Mucosa of stomach (tissue), 1 donor: Measurements from ENCODE around the gene AMER2.

Source experiments
- H3K27me3 ChIP-seq: one replicate; pipeline ENCODE4 v1.7.0; 2013; ENCODE audit warnings: mild to moderate bottlenecking, low read length; ENCODE audit not compliant: control insufficient read depth, insufficient read depth
- H3K36me3 ChIP-seq: one replicate; pipeline ENCODE4 v1.7.0; 2013; ENCODE audit warnings: low read length; ENCODE audit not compliant: control insufficient read depth, insufficient read depth
- H3K4me1 ChIP-seq: one replicate; pipeline ENCODE4 v1.7.0; 2013; ENCODE audit warnings: mild to moderate bottlenecking, low read length; ENCODE audit not compliant: control insufficient read depth, insufficient read depth
- H3K4me3 ChIP-seq: one replicate; pipeline ENCODE4 v1.7.0; 2013; ENCODE audit warnings: low read length
- H3K9ac ChIP-seq: one replicate; pipeline ENCODE4 v1.7.0; 2013; ENCODE audit warnings: mild to moderate bottlenecking, low read length, moderate library complexity
- H3K9me3 ChIP-seq: one replicate; pipeline ENCODE4 v1.7.0; 2013; ENCODE audit warnings: mild to moderate bottlenecking, low read length, moderate library complexity; ENCODE audit not compliant: control insufficient read depth
- donor health status: Pancreatic carcinoma.

Gene AMER2

DNA sequence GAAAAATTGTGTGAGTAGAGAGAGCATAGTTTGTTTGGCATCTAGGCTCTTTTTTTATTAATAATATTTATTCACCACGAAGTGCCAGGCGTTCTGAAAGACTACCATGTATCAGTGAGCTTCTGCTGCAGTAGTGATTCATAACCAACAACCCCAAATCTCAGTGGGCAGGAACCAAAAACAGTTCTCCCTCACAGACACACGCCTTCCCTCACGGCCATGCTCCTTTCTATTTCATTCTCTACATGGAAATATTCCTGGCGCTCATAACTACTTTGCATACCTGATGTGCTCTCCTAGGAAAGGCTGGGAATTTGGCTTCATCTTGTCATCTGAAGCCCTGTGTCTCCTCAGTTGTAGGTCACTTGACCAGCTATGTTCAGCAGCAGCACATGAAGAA is 26.6 kb upstream of the AMER2 start:
- Histone ChIP-seq H3K4me3 (no peak overlapping the region), H3K4me1 (no peaks in the 10 kb centered on the region), H3K36me3 (no peaks in the 10 kb centered on the region), H3K27me3 (peaks cover 5% of the 10 kb centered on the region), H3K9me3 (no peaks in the 10 kb centered on the region), H3K9ac (no peak overlapping the region)

DNA sequence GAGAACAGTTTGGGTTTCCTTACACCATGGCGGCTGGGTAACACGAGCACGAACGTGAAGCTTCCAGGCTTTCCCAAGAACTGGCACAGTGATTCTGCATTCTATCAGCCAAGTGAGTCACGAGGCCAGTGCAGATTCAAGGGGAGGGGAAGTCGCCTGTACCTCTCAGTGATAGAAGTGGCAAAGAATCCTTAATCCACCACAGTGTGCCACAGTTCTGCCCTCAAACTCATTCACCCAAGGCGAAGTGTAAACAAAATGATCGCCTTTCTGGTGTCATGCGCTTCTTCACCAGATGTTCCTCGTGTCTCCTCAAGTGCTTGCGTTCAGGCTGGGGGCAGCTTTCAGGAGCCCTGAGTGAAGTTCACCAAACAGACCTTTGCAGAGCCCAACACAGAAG is 24.9 kb upstream of the AMER2 start:
- Histone ChIP-seq H3K36me3 (no peaks in the 10 kb centered on the region), H3K27me3 (peaks cover 5% of the 10 kb centered on the region), H3K4me1 (no peaks in the 10 kb centered on the region), H3K4me3 (no peak overlapping the region), H3K9me3 (no peaks in the 10 kb centered on the region), H3K9ac (no peak overlapping the region)

DNA sequence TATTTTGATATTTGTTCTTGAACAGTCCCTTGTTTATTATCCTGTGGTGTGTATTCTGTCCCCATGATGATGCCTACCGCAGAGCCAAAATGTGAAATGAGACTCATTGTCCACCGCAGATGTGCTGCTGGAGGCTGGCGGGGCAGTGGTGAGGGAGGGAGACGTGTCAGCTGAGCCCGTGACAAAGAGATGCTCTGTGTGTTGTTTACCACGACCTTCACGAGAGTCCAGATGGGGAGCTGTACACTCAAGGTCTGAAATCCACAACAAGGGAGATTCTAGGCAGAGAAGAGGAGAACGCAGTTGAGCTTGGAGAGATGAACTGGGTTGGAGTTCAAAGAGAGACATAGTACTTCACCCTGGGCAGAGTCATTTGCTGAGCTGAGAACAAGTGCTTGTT is 20.8 kb upstream of the AMER2 start:
- peaks cover 4% of the 10 kb centered on the region for H3K27me3 ChIP-seq
- no peak overlapping the region for H3K4me3 ChIP-seq
- H3K36me3 ChIP-seq = no peaks in the 10 kb centered on the region
- no peaks in the 10 kb centered on the region for H3K9me3 ChIP-seq
- no peak overlapping the region for H3K9ac ChIP-seq
- H3K4me1 ChIP-seq = no peaks in the 10 kb centered on the region

DNA sequence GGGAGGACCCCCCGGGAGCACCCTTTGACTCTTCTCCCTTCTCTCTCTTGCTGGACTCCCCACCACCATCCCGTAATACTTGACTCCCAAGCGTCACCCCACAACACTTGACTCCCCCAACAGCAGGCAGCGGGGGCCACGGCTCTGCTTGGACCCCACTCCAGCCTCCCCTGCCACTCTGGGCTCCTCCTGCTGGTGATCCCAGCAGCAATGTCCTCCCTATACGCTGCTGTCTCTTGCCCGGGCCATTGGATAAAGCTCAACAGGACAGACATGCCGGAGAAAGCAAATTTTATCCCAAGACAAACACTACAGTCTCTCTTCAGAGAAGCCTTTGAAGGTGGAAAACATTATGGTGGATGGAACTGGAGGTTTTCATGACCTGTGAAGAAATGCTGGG is 20.4 kb upstream of the AMER2 start:
- Histone ChIP-seq H3K4me1 (no peaks in the 10 kb centered on the region), H3K27me3 (peaks cover 4% of the 10 kb centered on the region), H3K9me3 (no peaks in the 10 kb centered on the region), H3K9ac (no peak overlapping the region), H3K36me3 (no peaks in the 10 kb centered on the region), H3K4me3 (no peak overlapping the region)

DNA sequence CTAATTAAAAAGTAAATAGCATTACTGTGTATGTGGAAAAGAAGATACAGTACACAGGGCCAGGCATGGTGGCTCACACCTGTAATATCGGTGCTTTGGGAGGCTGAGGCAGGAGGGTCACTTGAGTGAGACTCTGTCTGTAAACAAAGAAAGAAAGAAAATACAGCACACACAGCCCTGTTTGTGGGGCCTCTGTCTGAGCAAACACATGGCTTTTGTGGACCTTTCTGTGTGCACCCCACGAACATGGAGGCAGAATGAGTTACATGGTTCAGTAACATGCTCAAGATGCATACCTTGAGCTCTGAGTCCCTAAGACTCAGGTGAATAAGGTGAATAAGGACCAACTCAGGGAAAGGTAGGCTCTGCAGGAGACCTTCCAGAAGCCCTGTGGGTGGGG is 20.0 kb upstream of the AMER2 start:
- Histone ChIP-seq H3K27me3 (peaks cover 4% of the 10 kb centered on the region), H3K9me3 (no peaks in the 10 kb centered on the region), H3K36me3 (no peaks in the 10 kb centered on the region), H3K9ac (no peak overlapping the region), H3K4me1 (no peaks in the 10 kb centered on the region), H3K4me3 (no peak overlapping the region)

DNA sequence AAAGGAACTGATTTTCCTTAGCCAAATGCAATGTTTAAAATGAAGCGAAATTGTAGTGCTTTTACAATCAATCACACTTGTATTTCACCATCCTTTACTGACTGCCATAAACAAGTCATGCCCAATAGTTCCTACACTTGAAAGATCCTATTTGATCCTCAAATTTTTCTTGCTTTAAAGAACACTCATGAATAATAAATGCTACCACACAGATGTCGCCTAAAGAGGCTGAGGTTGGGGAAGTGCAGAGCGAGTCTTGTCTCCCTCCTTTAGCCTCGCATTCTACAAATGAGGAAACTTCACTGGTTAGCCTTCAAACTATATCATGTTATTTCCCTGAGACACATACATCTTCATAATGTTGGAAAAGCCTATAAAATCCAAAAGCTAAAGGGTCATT is 18.7 kb upstream of the AMER2 start:
- Histone ChIP-seq H3K9me3 (no peaks in the 10 kb centered on the region), H3K27me3 (peaks cover 4% of the 10 kb centered on the region), H3K4me3 (no peak overlapping the region), H3K36me3 (no peaks in the 10 kb centered on the region), H3K9ac (no peak overlapping the region), H3K4me1 (no peaks in the 10 kb centered on the region)

- H3K9me3 ChIP-seq = no peaks in the 10 kb centered on the region
These were observed 18.2 kb upstream of the AMER2 start for GRCh38 chr13:25190256-25190655.

DNA sequence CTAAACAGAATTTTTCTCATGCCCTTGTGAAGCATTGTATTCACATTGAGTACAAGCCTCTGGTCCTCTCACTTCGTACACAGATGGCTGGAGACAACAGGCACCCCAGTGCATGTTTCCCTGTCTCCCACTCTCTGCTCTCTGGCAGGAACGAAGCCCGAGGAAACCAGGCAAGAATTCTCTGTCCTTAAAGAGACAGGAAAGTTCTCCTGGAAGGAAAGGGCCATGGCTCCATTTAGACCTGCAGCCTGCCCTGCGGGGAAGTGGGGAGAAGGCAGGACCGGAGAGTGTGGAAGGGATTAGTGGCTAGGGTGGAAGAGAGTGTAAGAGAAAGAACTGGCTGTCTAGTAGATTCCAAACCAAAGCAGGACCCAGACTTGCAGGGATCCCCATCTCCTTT is 15.5 kb upstream of the AMER2 start:
- no peak overlapping the region for H3K9ac ChIP-seq

More at GRCh38 chr13:25190256-25190655, 18.2 kb upstream of the AMER2 start:
- Histone ChIP-seq H3K27me3 (peaks cover 4% of the 10 kb centered on the region), H3K9ac (no peak overlapping the region), H3K4me1 (no peaks in the 10 kb centered on the region), H3K36me3 (no peaks in the 10 kb centered on the region), H3K4me3 (no peak overlapping the region)

DNA sequence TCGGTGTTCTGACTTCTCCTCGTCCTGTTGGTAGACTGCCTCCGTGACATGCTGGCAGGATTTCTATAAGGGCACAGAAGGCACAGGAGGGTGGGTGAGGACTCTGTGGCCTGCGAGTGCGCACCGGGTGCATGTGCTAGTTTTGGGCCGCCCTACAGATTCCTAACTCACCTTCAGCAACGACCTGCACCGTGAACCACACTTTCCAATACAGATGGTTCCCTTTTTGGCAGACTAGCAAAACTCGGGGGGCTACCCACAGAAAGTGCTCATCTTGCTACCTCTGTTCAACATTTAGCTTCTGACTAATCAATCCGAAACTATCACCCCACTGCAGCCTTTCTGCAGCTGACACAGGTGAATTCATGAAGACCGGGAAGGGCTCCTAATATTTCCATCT is 14.1 kb upstream of the AMER2 start:
- Histone ChIP-seq H3K4me3 (no peak overlapping the region), H3K4me1 (no peaks in the 10 kb centered on the region), H3K36me3 (no peaks in the 10 kb centered on the region), H3K27me3 (no peaks in the 10 kb centered on the region), H3K9me3 (no peaks in the 10 kb centered on the region), H3K9ac (no peak overlapping the region)

More for the DNA sequence above, 15.5 kb upstream of the AMER2 start:
- Histone ChIP-seq H3K9me3 (no peaks in the 10 kb centered on the region), H3K4me3 (no peak overlapping the region), H3K36me3 (no peaks in the 10 kb centered on the region), H3K27me3 (peaks cover 4% of the 10 kb centered on the region), H3K4me1 (no peaks in the 10 kb centered on the region)

DNA sequence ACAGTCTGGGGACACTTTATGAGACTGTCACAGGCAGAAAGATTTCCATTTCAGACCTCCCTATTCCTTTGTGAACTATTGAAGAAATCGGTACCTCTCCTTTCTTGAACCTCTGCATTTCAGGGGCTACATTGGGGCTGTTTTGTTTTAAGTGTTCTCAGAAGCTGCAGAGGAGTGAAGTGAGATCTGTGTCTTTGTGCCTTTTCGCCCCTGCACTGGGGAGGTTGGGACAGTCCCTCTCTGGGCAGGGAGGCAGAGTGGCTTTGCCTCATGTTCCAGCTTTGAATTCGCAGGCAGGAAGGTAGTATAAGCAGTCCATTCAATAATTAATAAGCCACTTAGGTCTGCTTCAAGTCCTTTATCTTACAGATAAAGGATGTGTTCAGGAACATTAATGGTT is 9.5 kb upstream of the AMER2 start:
- H3K4me3 ChIP-seq = no peak overlapping the region
- H3K27me3 ChIP-seq = peaks cover 4% of the 10 kb centered on the region
- H3K36me3 ChIP-seq = no peaks in the 10 kb centered on the region
- H3K9ac ChIP-seq = no peak overlapping the region
- no peaks in the 10 kb centered on the region for H3K4me1 ChIP-seq
- H3K9me3 ChIP-seq = no peaks in the 10 kb centered on the region

DNA sequence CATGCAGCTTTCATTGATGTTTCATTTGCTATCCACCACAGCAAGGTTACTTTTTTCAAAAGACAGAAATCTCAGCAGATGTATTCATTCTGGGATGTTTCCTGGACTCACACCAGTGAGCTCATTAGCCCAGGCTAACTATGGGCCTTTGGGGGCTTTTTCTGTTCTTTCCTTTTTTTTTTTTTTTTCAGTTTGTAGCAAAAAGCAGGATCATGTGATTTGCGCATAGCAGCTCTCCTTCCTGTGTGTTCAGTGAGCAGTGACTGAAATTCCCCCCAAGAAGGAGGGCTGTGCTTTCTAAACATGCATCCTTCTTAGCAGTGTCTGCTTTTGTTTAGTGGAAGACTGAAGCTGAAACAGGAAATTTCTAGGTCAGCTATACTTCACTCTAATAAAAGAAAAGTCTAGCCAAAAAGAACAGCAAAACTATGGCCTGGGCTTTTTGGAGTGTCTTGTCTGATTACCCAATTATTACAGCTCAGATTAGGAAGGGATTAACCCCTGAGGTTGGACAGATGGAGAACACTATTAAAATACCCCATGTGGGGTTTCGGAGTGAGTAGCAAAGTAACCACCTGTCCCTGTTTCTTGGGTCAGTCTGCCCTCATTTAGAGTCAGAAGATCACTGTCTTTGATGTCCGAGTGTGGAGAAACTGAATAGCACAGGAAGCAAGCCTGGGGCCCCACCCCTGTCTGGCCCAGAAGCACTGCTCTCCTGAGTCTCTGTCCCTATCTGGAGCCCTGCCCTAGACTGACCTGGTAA is 8.9 kb upstream of the AMER2 start:
- no peak overlapping the region for H3K4me3 ChIP-seq
- H3K27me3 ChIP-seq = peaks cover 4% of the 10 kb centered on the region
- H3K9me3 ChIP-seq = no peaks in the 10 kb centered on the region
- H3K4me1 ChIP-seq = no peaks in the 10 kb centered on the region
- H3K36me3 ChIP-seq = no peaks in the 10 kb centered on the region
- no peak overlapping the region for H3K9ac ChIP-seq

DNA sequence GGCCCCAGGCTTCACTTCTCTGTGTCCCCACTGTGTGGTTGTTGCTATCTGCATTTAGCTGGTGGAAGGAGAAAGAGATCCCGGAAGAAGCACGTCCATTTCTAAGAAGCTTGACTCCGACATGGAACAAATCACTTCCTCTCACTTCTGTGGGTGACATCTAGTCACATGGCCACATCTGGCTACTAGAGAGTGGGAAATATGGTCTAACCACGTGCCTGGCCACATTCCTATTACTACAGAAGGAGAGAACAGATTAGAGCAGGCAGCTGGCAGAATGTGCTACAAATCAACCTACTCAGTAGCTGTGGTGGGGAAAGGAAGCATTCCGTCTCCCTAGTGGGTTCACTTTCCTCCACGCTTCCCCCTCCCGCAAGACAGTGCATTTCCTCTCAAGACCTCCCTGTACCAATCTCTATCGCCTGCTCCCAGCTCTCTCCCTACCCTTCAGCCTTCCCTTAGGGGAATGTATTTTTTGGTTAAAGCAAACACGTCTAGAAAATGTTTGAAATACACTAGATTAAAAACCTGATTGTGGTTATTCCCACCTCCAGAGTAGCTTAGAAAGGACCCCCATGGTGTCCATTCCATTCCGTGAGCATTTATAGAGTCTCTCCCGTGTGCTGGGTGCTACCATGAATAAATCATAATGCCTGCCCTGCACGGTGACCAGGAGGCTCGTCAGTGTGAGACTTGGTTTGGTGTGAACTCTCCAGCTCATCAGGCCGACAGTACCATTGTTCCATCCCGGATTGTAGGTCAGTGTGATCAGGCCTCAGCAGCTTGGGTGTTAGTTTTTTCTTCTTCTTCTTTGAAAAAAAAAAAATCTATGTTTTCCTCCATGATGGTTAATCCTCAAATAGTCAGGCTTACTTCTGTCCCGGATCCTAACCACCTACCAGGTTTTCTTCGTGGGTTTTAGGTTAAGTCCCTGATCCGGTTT is 8.0 kb upstream of the AMER2 start:
- no peaks in the 10 kb centered on the region for H3K4me1 ChIP-seq
- H3K27me3 ChIP-seq = peaks cover 4% of the 10 kb centered on the region
- no peak overlapping the region for H3K4me3 ChIP-seq
- no peaks in the 10 kb centered on the region for H3K36me3 ChIP-seq
- H3K9me3 ChIP-seq = no peaks in the 10 kb centered on the region
- no peak overlapping the region for H3K9ac ChIP-seq
